GM13977 (cell line): Measurements from ENCODE around the gene GUCY2F.

Source experiments
- DNase-seq: peaks from one replicate; pipeline ENCODE4 v3.0.0; 2012; ENCODE audit warnings: low spot score
- in situ Hi-C: fragments of 300-500 bp; cut with MboI; formaldehyde crosslinking; loops from one replicate; pipeline ENCODE4 v1.12.0; 2022; ENCODE audit warnings: low sequenced_read_pairs, low pct_unique_long_range_greater_than_20kb, mixed read lengths, inconsistent platforms; ENCODE audit not compliant: unreplicated experiment
- TF ChIP-seq, protein P1 (sequence below): IDR thresholded peaks from 2 replicates; pipeline ENCODE4 v1.5.1; 2012; ENCODE audit warnings: mild to moderate bottlenecking, control low read depth; ENCODE audit not compliant: insufficient read depth; ENCODE audit errors: extremely low read depth, missing control alignments

The GUCY2F gene

DNA sequence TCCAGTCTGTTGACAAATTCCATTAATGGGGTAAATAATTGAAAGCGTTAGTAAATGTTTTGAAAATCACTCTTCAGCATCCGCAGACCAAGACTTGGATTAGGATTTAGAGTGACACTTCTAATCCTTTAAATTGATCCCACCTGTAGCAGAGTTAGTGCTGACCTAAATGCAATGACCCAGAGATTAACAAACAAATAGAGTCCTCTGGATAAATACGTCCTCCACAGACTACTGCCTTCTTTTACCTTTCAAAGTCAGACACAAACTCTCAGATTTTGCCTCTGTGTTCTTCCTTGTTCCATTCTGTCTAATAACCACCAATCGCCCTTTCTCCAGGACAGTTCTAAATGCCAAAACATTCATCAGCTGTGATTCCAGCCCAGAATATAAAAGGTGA is at the start of gene GUCY2F:
Gene GUCY2F, minus strand, starts transcription at position 101 of the 400 bp plus-strand sequence. CDS start 6,150 bp downstream, outside the sequence.
- DNase-seq = no peak
- in situ Hi-C loops = loop anchor here (10.0 kb wide), 2 partner anchors 153 to 403 kb away; no protein-coding TSS in a partner anchor
- TF ChIP-seq, protein P1, sequence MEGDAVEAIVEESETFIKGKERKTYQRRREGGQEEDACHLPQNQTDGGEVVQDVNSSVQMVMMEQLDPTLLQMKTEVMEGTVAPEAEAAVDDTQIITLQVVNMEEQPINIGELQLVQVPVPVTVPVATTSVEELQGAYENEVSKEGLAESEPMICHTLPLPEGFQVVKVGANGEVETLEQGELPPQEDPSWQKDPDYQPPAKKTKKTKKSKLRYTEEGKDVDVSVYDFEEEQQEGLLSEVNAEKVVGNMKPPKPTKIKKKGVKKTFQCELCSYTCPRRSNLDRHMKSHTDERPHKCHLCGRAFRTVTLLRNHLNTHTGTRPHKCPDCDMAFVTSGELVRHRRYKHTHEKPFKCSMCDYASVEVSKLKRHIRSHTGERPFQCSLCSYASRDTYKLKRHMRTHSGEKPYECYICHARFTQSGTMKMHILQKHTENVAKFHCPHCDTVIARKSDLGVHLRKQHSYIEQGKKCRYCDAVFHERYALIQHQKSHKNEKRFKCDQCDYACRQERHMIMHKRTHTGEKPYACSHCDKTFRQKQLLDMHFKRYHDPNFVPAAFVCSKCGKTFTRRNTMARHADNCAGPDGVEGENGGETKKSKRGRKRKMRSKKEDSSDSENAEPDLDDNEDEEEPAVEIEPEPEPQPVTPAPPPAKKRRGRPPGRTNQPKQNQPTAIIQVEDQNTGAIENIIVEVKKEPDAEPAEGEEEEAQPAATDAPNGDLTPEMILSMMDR = no peak

- in situ Hi-C loops = no loop called here
- DNase-seq = no peak
- TF ChIP-seq, protein P1 = no peak
These were observed 37.1 kb upstream of the GUCY2F start for GRCh38 chrX:109519001-109519400.

DNA sequence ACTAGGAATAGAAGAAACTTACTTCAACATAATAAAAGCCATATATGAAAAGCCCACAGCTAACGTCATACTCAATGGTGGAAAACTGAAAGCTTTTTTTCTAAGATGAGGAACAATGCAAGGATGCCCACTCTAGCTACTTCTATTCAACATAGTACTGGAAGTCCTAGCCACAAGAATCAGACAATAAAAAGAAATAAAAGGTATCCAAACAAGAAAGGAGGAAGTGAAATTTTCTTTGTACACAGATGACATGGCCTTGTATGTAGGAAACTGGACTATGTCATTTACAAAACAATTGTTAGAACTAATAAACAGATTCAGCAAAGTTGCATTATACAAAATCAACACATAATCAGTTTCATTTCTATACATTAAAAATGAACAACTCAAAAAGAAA is 29.2 kb upstream of the GUCY2F start:
- in situ Hi-C loops = no loop called here
- DNase-seq = no peak
- TF ChIP-seq, protein P1 = no peak

- in situ Hi-C loops = no loop called here
- DNase-seq = no peak
- TF ChIP-seq, protein P1 = no peak
These were observed 27.0 kb upstream of the GUCY2F start for GRCh38 chrX:109508915-109509314.

DNA sequence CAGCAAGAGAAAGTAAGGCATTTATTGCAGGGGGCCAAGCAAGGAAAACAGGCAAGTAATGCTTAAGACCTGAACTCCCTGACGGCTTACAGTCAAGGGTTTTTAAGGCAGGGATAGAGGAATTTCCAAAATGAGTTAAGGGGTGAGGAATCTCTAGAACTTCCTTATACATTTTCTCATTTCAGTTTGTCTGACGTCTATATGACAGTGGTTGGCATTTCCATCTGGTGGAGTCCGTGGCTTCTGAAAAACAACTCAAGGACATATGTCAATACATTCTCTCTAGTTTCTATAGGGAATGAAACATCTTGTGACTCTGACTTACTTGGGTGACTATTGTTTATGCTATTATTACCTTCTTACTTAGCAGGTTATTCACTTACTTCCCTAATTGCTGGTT is 19.3 kb upstream of the GUCY2F start:
- in situ Hi-C loops = no loop called here
- no peak for DNase-seq
- TF ChIP-seq, protein P1 = no peak

DNA sequence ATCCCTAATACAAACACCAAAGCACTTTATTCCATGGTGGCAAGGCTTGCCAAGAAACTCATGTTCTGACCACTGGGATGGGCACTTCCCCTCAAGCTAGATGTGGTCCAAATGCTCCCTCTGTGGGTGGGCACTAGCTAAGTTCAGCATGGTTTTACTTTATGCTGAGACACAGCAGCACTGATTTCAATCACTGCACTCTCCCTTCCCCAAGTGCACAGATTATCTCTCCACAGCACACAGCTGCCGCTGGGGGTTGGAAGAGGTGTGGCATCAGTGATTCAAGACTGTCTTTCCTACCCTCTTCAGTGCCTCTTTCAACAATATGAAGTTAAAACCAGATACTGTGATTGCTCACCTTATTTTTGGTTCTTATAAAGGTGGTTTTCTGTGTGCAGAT is 16.5 kb upstream of the GUCY2F start:
- TF ChIP-seq, protein P1 = no peak
- in situ Hi-C loops = no loop called here
- no peak for DNase-seq

DNA sequence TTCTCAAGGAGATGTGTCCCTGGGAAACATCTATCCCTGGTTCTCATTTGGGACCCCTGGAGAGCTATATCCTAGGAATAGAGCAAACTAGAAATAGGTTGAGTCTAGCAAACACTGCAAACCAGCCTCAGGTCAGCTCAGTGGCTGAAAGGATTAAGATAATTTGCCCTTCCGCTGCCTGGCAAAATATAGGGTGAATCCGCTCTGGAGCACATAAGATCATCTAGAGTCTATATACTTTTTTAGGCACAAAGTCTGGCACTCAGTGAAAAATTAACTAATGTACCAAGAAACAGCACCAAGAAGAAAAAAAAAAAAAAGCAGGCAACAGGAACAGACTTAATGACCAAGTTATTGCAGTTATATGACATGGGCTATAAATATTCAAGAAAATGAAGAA is 7.3 kb upstream of the GUCY2F start:
- TF ChIP-seq, protein P1 = no peak
- in situ Hi-C loops = loop anchor here (10.0 kb wide), 2 partner anchors 146 to 396 kb away; no protein-coding TSS in a partner anchor

More for the DNA sequence above, 7.3 kb upstream of the GUCY2F start:
- no peak for DNase-seq
